CD14-positive monocyte (primary cell): ENCODE data around the gene TRAF1. TPM values are rescaled to one million over a fixed set of nuclear protein-coding genes. Genes with fewer than 3 reads are reported as not detected.

Experiments
- DNase-seq, 3 donors: peaks; one replicate each; pipeline ENCODE4 v3.0.0-alpha.2; 2011 to 2022
- H2AFZ ChIP-seq: 2 replicates; pipeline ENCODE4 v1.6.0; 2012; ENCODE audit warnings: mild to moderate bottlenecking, low read depth, low read length, inconsistent platforms; ENCODE audit not compliant: insufficient read depth, poor library complexity, severe bottlenecking
- H3K27ac ChIP-seq, 2 donors: 1 replicate in 1 of 2; 2 replicates in 1 of 2; pipeline ENCODE4 v1.5.1; 2012 to 2013; ENCODE audit warnings: low read length in 2 of 2, control low read depth in 1 of 2, inconsistent platforms in 1 of 2, low read depth in 1 of 2, mild to moderate bottlenecking in 1 of 2
- H3K27me3 ChIP-seq, 2 donors: one replicate each; pipeline versions ENCODE4 v1.6.0 to v1.6.1; 2011 to 2013; ENCODE audit warnings: low read length in 2 of 2; ENCODE audit not compliant: control insufficient read depth in 2 of 2, insufficient read depth in 2 of 2
- H3K36me3 ChIP-seq, 2 donors: replicated peaks in 1 of 2; 1 replicate in 1 of 2; 2 replicates in 1 of 2; pipeline versions ENCODE4 v1.5.1 to v1.6.1; 2012 to 2013; ENCODE audit warnings: low read length in 2 of 2, control low read depth in 1 of 2, inconsistent platforms in 1 of 2, mild to moderate bottlenecking in 1 of 2; ENCODE audit not compliant: insufficient read depth in 2 of 2, control insufficient read depth in 1 of 2
- H3K4me1 ChIP-seq, 2 donors: 1 replicate in 1 of 2; 2 replicates in 1 of 2; pipeline versions ENCODE4 v1.5.1 to v1.6.1; 2012 to 2013; ENCODE audit warnings: low read length in 2 of 2, control low read depth in 1 of 2, inconsistent platforms in 1 of 2, mild to moderate bottlenecking in 1 of 2, moderate library complexity in 1 of 2; ENCODE audit not compliant: insufficient read depth in 2 of 2, control insufficient read depth in 1 of 2
- H3K4me2 ChIP-seq: replicated peaks from 2 replicates; pipeline ENCODE3; 2012; ENCODE audit warnings: low read length, moderate library complexity, mild to moderate bottlenecking; ENCODE audit not compliant: poor library complexity, severe bottlenecking; ENCODE audit errors: extremely low read depth
- H3K4me3 ChIP-seq, 3 experiments: fragments of 200-600 bp in 1 of 3; sonication (generic) in 1 of 3; replicated peaks in 1 of 3; 1 replicate in 2 of 3; 2 replicates in 1 of 3; pipeline ENCODE4 v1.5.1; 2011 to 2013; ENCODE audit warnings: low read length in 3 of 3, mild to moderate bottlenecking in 3 of 3, control low read depth in 2 of 3, low read depth in 2 of 3, inconsistent platforms in 1 of 3, moderate library complexity in 1 of 3
- H3K79me2 ChIP-seq: 2 replicates; pipeline ENCODE4 v1.6.0; 2012; ENCODE audit warnings: mild to moderate bottlenecking, control low read depth, inconsistent platforms, low read length, moderate library complexity; ENCODE audit not compliant: insufficient read depth
- H3K9ac ChIP-seq: 2 replicates; pipeline ENCODE4 v1.6.0; 2017; ENCODE audit warnings: low read length, mild to moderate bottlenecking; ENCODE audit not compliant: insufficient read depth, poor library complexity, severe bottlenecking
- H3K9me3 ChIP-seq, 2 donors: replicated peaks in 1 of 2; 1 replicate in 1 of 2; 2 replicates in 1 of 2; pipeline versions ENCODE4 v1.5.1 to v1.6.1; 2012 to 2013; ENCODE audit warnings: low read length in 2 of 2, control low read depth in 1 of 2; ENCODE audit not compliant: control insufficient read depth in 1 of 2, insufficient read depth in 1 of 2
- H4K20me1 ChIP-seq: 2 replicates; pipeline ENCODE4 v1.6.0; 2012; ENCODE audit warnings: mild to moderate bottlenecking, low read length, control low read depth, moderate library complexity; ENCODE audit not compliant: insufficient read depth
- H3K27ac Mint-ChIP-seq, 7 donors: one replicate each; pipeline ENCODE4 v1.8.0; 2020; ENCODE audit warnings: mild to moderate bottlenecking in 7 of 7, mixed read lengths in 7 of 7, moderate library complexity in 6 of 7, inconsistent platforms in 2 of 7
- H3K27me3 Mint-ChIP-seq, 3 donors: one replicate each; pipeline ENCODE4 v1.8.0; 2021 to 2022; ENCODE audit warnings: low read depth in 3 of 3, mild to moderate bottlenecking in 3 of 3, mixed read lengths in 3 of 3, moderate library complexity in 3 of 3, inconsistent platforms in 1 of 3
- H3K36me3 Mint-ChIP-seq, 2 donors: one replicate each; pipeline ENCODE4 v1.8.0; 2020; ENCODE audit warnings: mixed read lengths in 2 of 2, inconsistent platforms in 1 of 2, mild to moderate bottlenecking in 1 of 2
- H3K4me1 Mint-ChIP-seq: one replicate; pipeline ENCODE4 v1.8.0; 2020; ENCODE audit warnings: mild to moderate bottlenecking, mixed read lengths
- H3K4me3 Mint-ChIP-seq, 2 donors: one replicate each; pipeline ENCODE4 v1.8.0; 2020; ENCODE audit warnings: mild to moderate bottlenecking in 2 of 2, mixed read lengths in 2 of 2, moderate library complexity in 1 of 2
- H3K9me3 Mint-ChIP-seq, 7 donors: one replicate each; pipeline ENCODE4 v1.8.0; 2020 to 2022; ENCODE audit warnings: mixed read lengths in 7 of 7, mild to moderate bottlenecking in 6 of 7, moderate library complexity in 6 of 7, inconsistent platforms in 2 of 7
- CTCF ChIP-seq: fragments of 200-600 bp; IDR thresholded peaks from one replicate; pipeline ENCODE4 v1.8.0; 2022; ENCODE audit warnings: antibody characterized with exemption, mild to moderate bottlenecking
- WGBS: methylation state at CpG from one replicate; pipeline ENCODE4 v1.1.5; 2013; ENCODE audit warnings: missing lambda C conversion rate; ENCODE audit not compliant: insufficient coverage; 5-methylcytosine and 5-hydroxymethylcytosine counted together
- intact Hi-C, 2 donors: fragments of 100-400 bp; cut with micrococcal nuclease; formaldehyde crosslinking; loops; one replicate each; pipeline versions ENCODE4 v1.15.0 to v1.15.1; 2023
- polyA plus RNA-seq, 3 donors: library from polyadenylated mRNA; depleted of rRNA in 1 of 3; unstranded in 2 of 3; stranded (reverse) in 1 of 3; fragments of 300-500 nt in 2 of 3; fragments of >200 nt in 1 of 3; fragmentation: Illumina TruSeq in 2 of 3; gene quantifications; 1 replicate in 2 of 3; 2 replicates in 1 of 3; pipeline ENCODE4 v1.2.3, GENCODE V29; 2012 to 2021

The TRAF1 gene
- polyA plus RNA-seq, 3 donors = 0.15 to 22.8 (median 0.74) TPM

- DNase-seq = no peak
These were observed 18.4 kb upstream of the TRAF1 start for GRCh38 chr9:120944948-120945347.

GRCh38 chr9:120944434-120944843 is 17.8 kb upstream of the TRAF1 start:
- peaks cover 0 to 3% of the 10 kb centered on the region in 2 donors for H3K9me3 ChIP-seq
- Mint-ChIP-seq H3K4me1 (peaks cover 13% of the 10 kb centered on the region), H3K4me3 (no peak overlapping the region), H3K27me3 (peaks cover 0 to 2% (median 0%) of the 10 kb centered on the region in 3 donors), H3K9me3 (peaks cover 0 to 5% (median 2%) of the 10 kb centered on the region in 7 donors), H3K27ac (peak overlapping the region; percentile 50 to 88 (median 73)), H3K36me3 (no peaks in the 10 kb centered on the region)
- peak; percentile 58 to 75 (median 69) for DNase-seq
- H4K20me1 ChIP-seq = no peaks in the 10 kb centered on the region
- H3K79me2 ChIP-seq = no peaks in the 10 kb centered on the region
- no peaks in the 10 kb centered on the region for H3K27me3 ChIP-seq
- H3K27ac ChIP-seq = peak overlapping the region; percentile 11 to 29
- no peak overlapping the region for H3K9ac ChIP-seq
- no peaks in the 10 kb centered on the region for H3K36me3 ChIP-seq
- no peak overlapping the region for H3K4me3 ChIP-seq
- H2AFZ ChIP-seq = no peak overlapping the region
- H3K4me2 ChIP-seq = no peak overlapping the region
- TF ChIP-seq CTCF = no peak
- intact Hi-C loops = no loop called here
- 17% methylated on average over 1 of the region's 4 CpGs for WGBS
- H3K4me1 ChIP-seq = peaks cover 24 to 26% of the 10 kb centered on the region in 2 donors

More at GRCh38 chr9:120944948-120945347, 18.4 kb upstream of the TRAF1 start:
- TF ChIP-seq CTCF = no peak
- H3K4me1 Mint-ChIP-seq = peaks cover 13% of the 10 kb centered on the region
- no peak overlapping the region for H2AFZ ChIP-seq
- intact Hi-C loops = no loop called here
- no peaks in the 10 kb centered on the region for H4K20me1 ChIP-seq
- H3K27me3 ChIP-seq = no peaks in the 10 kb centered on the region
- H3K27me3 Mint-ChIP-seq = peaks cover 0 to 2% (median 0%) of the 10 kb centered on the region in 3 donors
- no peaks in the 10 kb centered on the region for H3K36me3 ChIP-seq
- H3K36me3 Mint-ChIP-seq = no peaks in the 10 kb centered on the region
- peaks cover 24 to 26% of the 10 kb centered on the region in 2 donors for H3K4me1 ChIP-seq
- no peak overlapping the region for H3K4me3 Mint-ChIP-seq
- no peak overlapping the region for H3K4me3 ChIP-seq
- H3K9ac ChIP-seq = no peak overlapping the region
- no peaks in the 10 kb centered on the region for H3K79me2 ChIP-seq
- WGBS = 94% methylated on average over 2 of the region's 3 CpGs
- H3K27ac Mint-ChIP-seq = peak overlapping the region; percentile 43 to 88 (median 73)
- H3K27ac ChIP-seq = peak overlapping the region; percentile 11 to 29
- no peak overlapping the region for H3K4me2 ChIP-seq
- H3K9me3 Mint-ChIP-seq = peaks cover 0 to 5% (median 2%) of the 10 kb centered on the region in 7 donors
- H3K9me3 ChIP-seq = peaks cover 0 to 3% of the 10 kb centered on the region in 2 donors
